Mucosa of descending colon (tissue), 3 donors: ENCODE measurements around the gene WDR83. TPM values are rescaled to one million over a fixed set of nuclear protein-coding genes. Genes with fewer than 3 reads are reported as not detected.
A peak's percentile ranks its signal among the peaks of the same experiment; 100 is the strongest.
"Not testable (repeated sequence)": the region's sequence is repeated elsewhere in the genome, so short reads cannot be mapped to it uniquely, and the experiment has no call there.

Experiments
- ATAC-seq: fragments of 200-7000 bp; cut with Tn5 transposase; one replicate; pipeline ENCODE4 v1.9.1; 2020; ENCODE audit warnings: mild to moderate bottlenecking, moderate library complexity
- DNase-seq, 3 donors: peaks; one replicate each; pipeline ENCODE4 v3.0.0-alpha.2; 2020
- H3K36me3 ChIP-seq: fragments of 200-600 bp; one replicate; pipeline ENCODE4 v1.8.0; 2021; ENCODE audit warnings: low read depth, mild to moderate bottlenecking
- H3K4me1 ChIP-seq: fragments of 200-600 bp; one replicate; pipeline ENCODE4 v1.8.0; 2021; ENCODE audit warnings: low read depth, mild to moderate bottlenecking
- H3K4me3 ChIP-seq: fragments of 200-600 bp; one replicate; pipeline ENCODE4 v1.8.0; 2021; ENCODE audit warnings: mild to moderate bottlenecking
- H3K9me3 ChIP-seq: fragments of 200-600 bp; one replicate; pipeline ENCODE4 v1.8.0; 2021; ENCODE audit warnings: mild to moderate bottlenecking
- CTCF ChIP-seq: fragments of 200-600 bp; IDR thresholded peaks from one replicate; pipeline ENCODE4 v1.8.0; 2022; ENCODE audit warnings: antibody characterized with exemption, mild to moderate bottlenecking
- intact Hi-C, 2 donors: fragments of 100-400 bp; cut with DNase I in 1 of 2; cut with micrococcal nuclease in 1 of 2; formaldehyde crosslinking; loops; one replicate each; pipeline versions ENCODE4 v1.11.0 to v1.11.1; 2022; cut with DNase I, micrococcal nuclease
- total RNA-seq, 3 donors: library from RNA; stranded (reverse); fragmentation: NEBNext Ultra II Directional in 2 of 3; extraction: Animal tissue kit (Norgen Biotek cat#: 25700) in 2 of 3; gene quantifications; one replicate each; pipeline versions ENCODE4 v1.2.1 to v1.2.4, GENCODE V29; 2021 to 2023
- donor health status: DM: no; HTN: no; CAD: no; lungs with moderate emphysema.
- donor health status: DM: no; HTN: no; CAD: no.
- donor health status: DM: no; HTN: yes; CAD: no.

The WDR83 gene
- total RNA-seq, 3 donors from 2014 or later = 6.4 to 13.4 (median 7.4) TPM

GRCh38 chr19:12705654-12706331 lies 39.2 kb downstream of the WDR83 start:
- no peaks in the 10 kb centered on the region for H3K9me3 ChIP-seq
- no peaks in the 10 kb centered on the region for H3K4me1 ChIP-seq
- intact Hi-C loops = loop anchor here in 1 of 2 donors (5.0 kb wide), 1 partner anchor 52 kb away; no protein-coding TSS in a partner anchor
- no peak for TF ChIP-seq CTCF
- H3K36me3 ChIP-seq = peaks cover 17% of the 10 kb centered on the region
- no peak overlapping the region for H3K4me3 ChIP-seq
- ATAC-seq = no peak
- DNase-seq = no peak

- intact Hi-C loops = loop anchor here in 1 of 2 donors (5.0 kb wide), 1 partner anchor 51 kb away; no protein-coding TSS in a partner anchor
- DNase-seq (no peak), ATAC-seq (no peak)
- Histone ChIP-seq H3K4me1 (no peaks in the 10 kb centered on the region), H3K4me3 (no peak overlapping the region), H3K36me3 (peaks cover 17% of the 10 kb centered on the region), H3K9me3 (no peaks in the 10 kb centered on the region)
- TF ChIP-seq CTCF = no peak
Observed at GRCh38 chr19:12706332-12706718, 39.7 kb downstream of the WDR83 start.

- H3K36me3 ChIP-seq = peaks cover 8% of the 10 kb centered on the region
- no peak overlapping the region for H3K4me3 ChIP-seq
- ATAC-seq = no peak
- TF ChIP-seq CTCF = no peak
- H3K9me3 ChIP-seq = no peaks in the 10 kb centered on the region
- DNase-seq = no peak
- intact Hi-C loops = loop anchor here in 1 of 2 donors (5.0 kb wide), 1 partner anchor 49 kb away; no protein-coding TSS in a partner anchor
- H3K4me1 ChIP-seq = no peaks in the 10 kb centered on the region
Observed at GRCh38 chr19:12708641-12709040, 42.0 kb downstream of the WDR83 start.

GRCh38 chr19:12711187-12711586 lies 44.6 kb downstream of the WDR83 start:
- Histone ChIP-seq H3K9me3 (no peaks in the 10 kb centered on the region), H3K4me1 (no peaks in the 10 kb centered on the region), H3K4me3 (no peak overlapping the region), H3K36me3 (peaks cover 8% of the 10 kb centered on the region)
- DNase-seq (no peak), ATAC-seq (no peak)
- intact Hi-C loops = no loop called here
- TF ChIP-seq CTCF = no peak

GRCh38 chr19:12712077-12712476 lies 45.5 kb downstream of the WDR83 start:
- intact Hi-C loops, H3K4me3 ChIP-seq, H3K4me1 ChIP-seq, H3K36me3 ChIP-seq, ATAC-seq, H3K9me3 ChIP-seq: not testable (repeated sequence)
- DNase-seq = peak in 2 of 3 donors; percentile 59

- H3K4me3 ChIP-seq, DNase-seq, H3K4me1 ChIP-seq, intact Hi-C loops, ATAC-seq, H3K9me3 ChIP-seq, H3K36me3 ChIP-seq: not testable (repeated sequence)
Observed at GRCh38 chr19:12713304-12713703, 46.7 kb downstream of the WDR83 start.
